Gastrocnemius medialis (tissue), 4 donors: ENCODE data around the gene ASF1B.

Source experiments
- CTCF ChIP-seq, 5 experiments: fragments of 450-650 bp in 3 of 5; fragments of 200-600 bp in 2 of 5; sonication (generic) in 2 of 5; IDR thresholded peaks in 4 of 5; conservative IDR thresholded peaks in 1 of 5; 1 replicate in 4 of 5; 2 replicates in 1 of 5; pipeline ENCODE4 v1.5.1; 2016 to 2019; ENCODE audit warnings: antibody characterized with exemption in 5 of 5, mild to moderate bottlenecking in 3 of 5, moderate library complexity in 3 of 5
- POLR2A ChIP-seq, 2 donors: fragments of 450-650 bp; IDR thresholded peaks; one replicate each; pipeline ENCODE4 v1.6.1; 2017; ENCODE audit warnings: antibody characterized with exemption in 2 of 2, mild to moderate bottlenecking in 2 of 2, moderate library complexity in 2 of 2

- TF ChIP-seq CTCF (IDR thresholded peaks at IDR 0.05 in 4 of 5, conservative IDR thresholded peaks at IDR 0.05 in 1 of 5) (no peak), POLR2A (IDR thresholded peaks at IDR 0.05) (no peak)
Observed at GRCh38 chr19:14135355-14135754, 1.0 kb downstream of the ASF1B start.
